Prostate gland (tissue), 2 donors: ENCODE results near the gene SLC4A3. TPM values are rescaled to one million over a fixed set of nuclear protein-coding genes. Genes with fewer than 3 reads are reported as not detected.

ENCODE experiments used
- DNase-seq: peaks from one replicate; pipeline ENCODE4 v3.0.0-alpha.2; 2019; ENCODE audit warnings: low spot score
- H3K27ac ChIP-seq, 2 donors: fragments of 200-600 bp; sonication (generic); 2 replicates each; pipeline ENCODE4 v1.5.1; 2017 to 2019
- H3K27me3 ChIP-seq: fragments of 200-600 bp; sonication (generic); replicated peaks from 2 replicates; pipeline ENCODE4 v1.5.1; 2019; ENCODE audit not compliant: insufficient read depth
- H3K36me3 ChIP-seq, 2 donors: fragments of 200-600 bp; sonication (generic); 1 replicate in 1 of 2; 2 replicates in 1 of 2; pipeline versions ENCODE4 v1.5.1 to v1.8.1; 2017 to 2019
- H3K4me1 ChIP-seq: fragments of 200-600 bp; sonication (generic); replicated peaks from 2 replicates; pipeline ENCODE4 v1.5.1; 2019
- H3K4me3 ChIP-seq, 2 donors: fragments of 200-600 bp; sonication (generic); 2 replicates each; pipeline ENCODE4 v1.5.1; 2017 to 2019
- H3K9me3 ChIP-seq: fragments of 200-600 bp; sonication (generic); 2 replicates; pipeline ENCODE4 v1.5.1; 2017
- POLR2A ChIP-seq: fragments of 450-650 bp; IDR thresholded peaks from one replicate; pipeline ENCODE4 v1.6.1; 2016; ENCODE audit warnings: antibody characterized with exemption, mild to moderate bottlenecking
- POLR2AphosphoS5 ChIP-seq: sonication (generic); formaldehyde crosslinking; IDR thresholded peaks from one replicate; pipeline ENCODE4 v1.6.1; 2017; ENCODE audit warnings: antibody characterized with exemption
- WGBS: methylation state at CpG from one replicate; pipeline ENCODE4 v1.1.5; 2018; 5-methylcytosine and 5-hydroxymethylcytosine counted together
- intact Hi-C: fragments of 100-400 bp; cut with DNase I; formaldehyde crosslinking; loops from one replicate; pipeline ENCODE4 v1.14.2; 2022
- total RNA-seq, 2 donors: library from RNA; depleted of rRNA; stranded (reverse); fragments of >200 nt; gene quantifications; one replicate each; pipeline ENCODE4 v1.1.0, GENCODE V29; 2016
- TF ChIP-seq, protein P1 (sequence below), 4 experiments: fragments of 200-600 bp in 2 of 4; fragments of 450-650 bp in 2 of 4; sonication (generic) in 2 of 4; IDR thresholded peaks; 1 replicate in 3 of 4; 2 replicates in 1 of 4; pipeline ENCODE4 v1.5.1; 2016 to 2019; ENCODE audit warnings: antibody characterized with exemption in 4 of 4, mild to moderate bottlenecking in 2 of 4, moderate library complexity in 2 of 4

The SLC4A3 gene
- total RNA-seq, 2 donors from 2014 or later, result 7.6 to 44.6 TPM

DNA sequence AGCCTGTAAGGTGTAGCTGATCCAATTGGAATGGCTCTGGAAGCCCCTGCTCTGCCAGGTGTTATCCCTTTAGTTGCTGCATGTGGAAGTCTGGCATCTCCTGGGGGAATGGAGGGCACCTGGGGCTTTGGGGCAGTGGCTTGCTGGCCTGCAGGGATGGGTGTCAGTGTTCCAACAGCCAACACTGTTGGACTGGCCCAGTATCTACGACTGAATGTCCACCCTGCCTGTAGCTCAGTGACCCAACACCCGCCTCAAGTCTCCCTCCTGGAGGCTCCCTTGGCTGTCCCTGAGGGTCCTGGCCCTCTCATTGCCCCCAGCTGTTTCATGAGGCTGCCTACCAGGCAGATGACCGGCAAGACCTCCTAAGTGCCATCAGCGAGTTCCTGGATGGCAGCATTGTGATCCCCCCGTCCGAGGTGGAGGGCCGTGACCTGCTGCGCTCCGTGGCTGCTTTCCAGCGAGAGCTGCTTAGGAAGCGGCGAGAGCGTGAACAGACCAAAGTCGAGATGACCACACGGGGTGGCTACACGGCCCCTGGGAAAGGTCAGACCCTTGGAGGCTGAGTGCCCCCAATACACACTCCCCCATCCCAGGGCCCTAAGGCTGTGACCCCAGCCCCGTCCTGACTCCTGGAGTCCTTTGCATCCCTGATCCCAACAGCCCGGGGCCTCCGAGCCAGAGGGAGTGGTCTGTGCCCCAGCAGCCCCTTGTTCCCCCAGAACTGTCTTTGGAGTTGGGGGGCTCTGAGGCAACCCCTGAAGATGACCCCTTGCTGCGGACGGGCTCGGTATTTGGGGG lies 7.7 kb downstream of the SLC4A3 start:
- Histone ChIP-seq H3K4me1 (no peaks in the 10 kb centered on the region), H3K27me3 (no peaks in the 10 kb centered on the region), H3K9me3 (no peaks in the 10 kb centered on the region), H3K36me3 (no peaks in the 10 kb centered on the region), H3K27ac (no peak overlapping the region), H3K4me3 (no peak overlapping the region)
- DNase-seq, result no peak
- intact Hi-C loops, result loop anchor here (10.0 kb wide), 1 partner anchor 240 kb away; no protein-coding TSS in a partner anchor
- TF ChIP-seq, protein P1, sequence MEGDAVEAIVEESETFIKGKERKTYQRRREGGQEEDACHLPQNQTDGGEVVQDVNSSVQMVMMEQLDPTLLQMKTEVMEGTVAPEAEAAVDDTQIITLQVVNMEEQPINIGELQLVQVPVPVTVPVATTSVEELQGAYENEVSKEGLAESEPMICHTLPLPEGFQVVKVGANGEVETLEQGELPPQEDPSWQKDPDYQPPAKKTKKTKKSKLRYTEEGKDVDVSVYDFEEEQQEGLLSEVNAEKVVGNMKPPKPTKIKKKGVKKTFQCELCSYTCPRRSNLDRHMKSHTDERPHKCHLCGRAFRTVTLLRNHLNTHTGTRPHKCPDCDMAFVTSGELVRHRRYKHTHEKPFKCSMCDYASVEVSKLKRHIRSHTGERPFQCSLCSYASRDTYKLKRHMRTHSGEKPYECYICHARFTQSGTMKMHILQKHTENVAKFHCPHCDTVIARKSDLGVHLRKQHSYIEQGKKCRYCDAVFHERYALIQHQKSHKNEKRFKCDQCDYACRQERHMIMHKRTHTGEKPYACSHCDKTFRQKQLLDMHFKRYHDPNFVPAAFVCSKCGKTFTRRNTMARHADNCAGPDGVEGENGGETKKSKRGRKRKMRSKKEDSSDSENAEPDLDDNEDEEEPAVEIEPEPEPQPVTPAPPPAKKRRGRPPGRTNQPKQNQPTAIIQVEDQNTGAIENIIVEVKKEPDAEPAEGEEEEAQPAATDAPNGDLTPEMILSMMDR (IDR thresholded peaks at IDR 0.05), result no peak
- TF ChIP-seq POLR2A (no peak), POLR2AphosphoS5 (no peak)
- 88% methylated on average over 22 of the region's 22 CpGs for WGBS

DNA sequence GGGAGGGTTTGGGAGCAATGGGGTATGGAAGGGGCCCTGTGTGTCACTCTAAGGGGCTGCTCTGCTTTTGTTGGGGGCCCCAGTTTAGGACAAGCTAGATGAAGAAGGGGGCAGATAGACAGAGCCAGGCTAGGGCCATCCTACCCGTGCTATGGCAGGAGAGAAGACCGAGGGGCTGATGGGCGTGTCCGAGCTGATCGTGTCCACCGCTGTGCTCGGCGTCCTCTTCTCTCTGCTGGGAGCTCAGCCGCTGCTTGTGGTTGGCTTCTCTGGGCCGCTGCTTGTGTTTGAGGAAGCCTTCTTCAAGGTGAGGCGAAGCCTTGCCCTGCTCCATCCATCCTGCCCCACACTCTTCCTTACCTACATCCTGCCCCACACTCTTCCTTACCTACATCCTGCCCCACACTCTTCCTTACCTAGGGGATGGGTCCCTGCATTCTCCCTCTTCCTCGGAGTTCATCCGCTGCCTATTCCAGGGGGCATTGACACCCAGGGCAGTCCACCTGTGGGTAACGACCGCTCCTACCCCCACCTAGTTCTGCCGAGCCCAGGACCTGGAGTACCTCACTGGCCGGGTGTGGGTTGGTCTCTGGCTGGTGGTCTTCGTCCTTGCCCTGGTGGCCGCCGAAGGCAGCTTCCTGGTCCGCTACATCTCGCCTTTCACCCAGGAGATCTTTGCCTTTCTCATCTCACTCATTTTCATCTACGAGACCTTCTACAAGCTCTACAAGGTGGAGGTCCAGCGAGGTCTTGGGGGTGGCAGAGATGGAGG lies 8.9 kb downstream of the SLC4A3 start:
- Histone ChIP-seq H3K4me3 (no peak overlapping the region), H3K4me1 (no peaks in the 10 kb centered on the region), H3K9me3 (no peaks in the 10 kb centered on the region), H3K27me3 (no peaks in the 10 kb centered on the region), H3K36me3 (no peaks in the 10 kb centered on the region), H3K27ac (no peak overlapping the region)
- intact Hi-C loops, result loop anchor here (10.0 kb wide), 1 partner anchor 242 kb away; no protein-coding TSS in a partner anchor
- no peak for TF ChIP-seq POLR2AphosphoS5
- TF ChIP-seq, protein P1 (IDR thresholded peaks at IDR 0.05), result no peak
- no peak for TF ChIP-seq POLR2A
- DNase-seq, result no peak
- 91% methylated on average over 24 of the region's 24 CpGs for WGBS

DNA sequence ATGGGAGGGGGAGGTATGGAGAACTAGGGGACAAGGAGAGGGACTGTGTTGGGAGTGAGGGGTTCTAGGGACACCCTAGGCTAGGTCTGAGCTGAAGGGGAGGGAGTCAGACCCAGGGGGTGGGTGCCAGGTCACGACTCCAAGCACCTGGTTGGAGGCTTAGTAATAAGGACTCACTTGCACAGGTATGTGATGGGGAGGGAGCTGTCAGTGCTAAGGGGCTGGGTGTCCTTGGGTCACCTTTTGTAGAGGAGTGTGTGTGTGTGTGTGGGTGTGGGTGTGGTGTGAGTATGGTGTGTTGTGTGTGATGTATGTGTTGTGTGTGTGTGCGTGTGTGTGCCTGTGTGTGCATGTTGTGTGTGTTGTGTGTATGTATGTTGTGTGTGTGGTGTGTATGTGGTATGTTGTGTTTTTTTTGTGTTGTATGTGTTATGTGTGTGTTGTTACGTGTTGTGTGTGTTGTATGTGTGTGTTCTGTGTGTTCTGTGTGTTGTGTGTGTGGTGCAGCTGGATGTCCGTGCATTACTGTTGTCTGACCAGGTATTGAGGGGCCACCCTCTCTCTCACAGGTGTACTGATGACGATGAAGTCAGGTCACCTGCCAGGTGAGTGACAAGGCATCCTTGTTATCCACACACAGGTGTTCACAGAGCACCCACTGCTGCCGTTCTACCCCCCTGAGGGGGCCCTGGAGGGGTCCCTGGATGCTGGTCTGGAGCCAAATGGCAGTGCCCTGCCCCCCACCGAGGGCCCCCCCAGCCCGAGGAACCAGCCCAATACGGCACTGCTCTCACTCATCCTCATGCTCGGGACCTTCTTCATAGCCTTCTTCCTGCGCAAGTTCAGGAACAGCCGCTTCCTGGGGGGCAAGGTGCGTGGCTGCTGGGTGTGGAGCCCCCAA lies 9.8 kb downstream of the SLC4A3 start:
- 75% methylated on average over 13 of the region's 13 CpGs for WGBS

DNA sequence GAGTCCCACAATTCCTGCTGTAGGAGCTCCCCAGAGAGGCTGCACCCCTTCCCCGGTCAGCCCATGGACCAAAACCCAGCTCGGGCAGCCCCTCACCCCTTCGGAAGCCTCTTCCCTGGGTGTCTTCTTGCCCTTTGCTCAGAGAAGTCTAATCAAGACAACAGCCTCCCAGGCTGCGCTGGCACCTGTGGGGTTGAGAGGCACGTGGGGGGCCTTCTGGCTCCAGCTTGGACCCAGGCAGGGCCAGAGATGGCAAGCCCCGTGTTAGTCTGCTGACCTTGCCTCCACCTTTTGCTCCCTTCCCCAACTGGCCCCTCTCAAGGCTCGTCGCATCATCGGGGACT lies 10.4 kb downstream of the SLC4A3 start:
- intact Hi-C loops, result loop anchor here (10.0 kb wide), 1 partner anchor 243 kb away; no protein-coding TSS in a partner anchor
- DNase-seq, result no peak

More for the DNA sequence above, 9.8 kb downstream of the SLC4A3 start:
- no peaks in the 10 kb centered on the region for H3K27me3 ChIP-seq
- H3K4me1 ChIP-seq, result no peaks in the 10 kb centered on the region
- intact Hi-C loops, result loop anchor here (10.0 kb wide), 1 partner anchor 242 kb away; no protein-coding TSS in a partner anchor
- no peaks in the 10 kb centered on the region for H3K36me3 ChIP-seq
- H3K4me3 ChIP-seq, result no peak overlapping the region
- H3K9me3 ChIP-seq, result no peaks in the 10 kb centered on the region
- DNase-seq, result no peak
- no peak overlapping the region for H3K27ac ChIP-seq
- TF ChIP-seq POLR2AphosphoS5, result no peak
- no peak for TF ChIP-seq POLR2A
- TF ChIP-seq, protein P1 (IDR thresholded peaks at IDR 0.05), result no peak

More for the DNA sequence above, 10.4 kb downstream of the SLC4A3 start:
- Histone ChIP-seq H3K9me3 (no peaks in the 10 kb centered on the region), H3K27ac (no peak overlapping the region), H3K27me3 (no peaks in the 10 kb centered on the region), H3K36me3 (no peaks in the 10 kb centered on the region), H3K4me3 (no peak overlapping the region), H3K4me1 (peaks cover 3% of the 10 kb centered on the region)
- TF ChIP-seq, protein P1 (IDR thresholded peaks at IDR 0.05), result no peak
- TF ChIP-seq POLR2A (no peak), POLR2AphosphoS5 (no peak)
- WGBS, result 90% methylated on average over 9 of the region's 9 CpGs
